ENCODE results near the gene COL21A1. TPM values are rescaled to one million over a fixed set of nuclear protein-coding genes. Genes with fewer than 3 reads are reported as not detected.

COL21A1 gene
- total RNA-seq, 1 experiment from 2014 or later: 49.0 TPM

DNA sequence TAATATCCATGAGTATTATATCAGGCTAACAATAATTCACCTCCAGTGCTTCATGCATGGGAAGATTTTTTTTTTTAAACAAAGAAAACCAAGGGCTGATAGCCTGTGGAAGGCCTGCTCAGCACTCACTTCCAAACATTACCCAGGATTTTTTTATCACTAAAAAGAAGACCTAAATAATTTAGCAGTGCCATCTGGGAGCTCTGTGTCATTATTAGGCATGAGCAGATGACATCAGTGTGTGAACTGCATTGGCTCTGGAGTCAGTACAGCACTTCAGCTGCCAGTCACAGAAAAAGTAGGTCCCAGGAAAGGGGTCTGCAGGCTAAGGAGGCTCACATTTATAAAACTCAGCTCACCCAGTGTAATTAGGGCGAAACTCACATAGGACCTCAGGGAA is 94.8 kb downstream of the COL21A1 start:
- BruUV-seq (replicated peaks): no TSS peak
- POLR2A ChIA-PET (ENCODE audit: low non-redundant PET): no interaction called here

DNA sequence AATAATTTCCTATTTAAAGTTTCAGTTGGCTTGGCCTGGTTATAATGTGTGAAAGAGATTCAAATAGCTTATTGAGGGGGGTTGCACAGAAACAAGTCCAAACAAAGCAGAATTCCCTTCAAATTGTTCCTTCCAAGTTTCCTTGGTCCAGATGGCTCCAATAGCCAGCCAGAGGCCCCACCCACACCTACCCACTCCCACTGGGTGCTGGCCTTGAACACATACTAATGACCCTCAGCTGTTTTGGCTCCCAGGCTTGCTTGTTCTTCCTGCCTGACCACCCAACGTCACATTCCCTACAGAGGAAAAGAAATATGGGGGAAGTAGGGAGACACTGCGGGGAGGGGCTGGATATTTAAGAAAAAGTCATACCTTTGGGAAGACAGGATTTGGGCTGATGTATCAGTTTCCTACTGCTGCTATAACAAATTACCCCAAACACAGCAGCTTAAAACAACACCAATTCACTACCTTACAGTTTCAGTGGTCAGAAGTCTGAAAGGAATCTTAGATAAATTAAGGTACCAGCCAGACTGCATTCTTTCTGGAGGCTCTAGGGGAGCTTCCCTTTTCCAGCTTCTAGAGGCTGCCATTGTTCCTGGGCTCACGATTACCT is 95.7 kb downstream of the COL21A1 start:
- Histone ChIP-seq H3K4me1 (ENCODE audit: insufficient read depth, low read length, poor library complexity, severe bottlenecking) (peaks cover 23% of the 10 kb centered on the region), H3K36me3 (ENCODE audit: insufficient read depth, low read length, poor library complexity, severe bottlenecking) (peaks cover 24% of the 10 kb centered on the region), H3K27ac (ENCODE audit: low read depth, low read length, poor library complexity, severe bottlenecking) (peak overlapping the region; percentile 35), H3K9me3 (ENCODE audit: low read depth, low read length, poor library complexity, severe bottlenecking) (peaks cover 5% of the 10 kb centered on the region), H3K27me3 (replicated peaks; ENCODE audit: insufficient read depth, low read depth, low read length, poor library complexity) (no peaks in the 10 kb centered on the region), H3K4me3 (ENCODE audit: low read depth, low read length, poor library complexity, severe bottlenecking) (no peak overlapping the region)
- intact Hi-C loops (cut with micrococcal nuclease; ENCODE audit: unreplicated experiment): no loop called here
- CTCF ChIA-PET: no interaction called here
- no peak for DNase-seq (ENCODE audit: low spot score)
- POLR2A ChIA-PET (ENCODE audit: low non-redundant PET): no interaction called here
- TF ChIP-seq, protein P1, sequence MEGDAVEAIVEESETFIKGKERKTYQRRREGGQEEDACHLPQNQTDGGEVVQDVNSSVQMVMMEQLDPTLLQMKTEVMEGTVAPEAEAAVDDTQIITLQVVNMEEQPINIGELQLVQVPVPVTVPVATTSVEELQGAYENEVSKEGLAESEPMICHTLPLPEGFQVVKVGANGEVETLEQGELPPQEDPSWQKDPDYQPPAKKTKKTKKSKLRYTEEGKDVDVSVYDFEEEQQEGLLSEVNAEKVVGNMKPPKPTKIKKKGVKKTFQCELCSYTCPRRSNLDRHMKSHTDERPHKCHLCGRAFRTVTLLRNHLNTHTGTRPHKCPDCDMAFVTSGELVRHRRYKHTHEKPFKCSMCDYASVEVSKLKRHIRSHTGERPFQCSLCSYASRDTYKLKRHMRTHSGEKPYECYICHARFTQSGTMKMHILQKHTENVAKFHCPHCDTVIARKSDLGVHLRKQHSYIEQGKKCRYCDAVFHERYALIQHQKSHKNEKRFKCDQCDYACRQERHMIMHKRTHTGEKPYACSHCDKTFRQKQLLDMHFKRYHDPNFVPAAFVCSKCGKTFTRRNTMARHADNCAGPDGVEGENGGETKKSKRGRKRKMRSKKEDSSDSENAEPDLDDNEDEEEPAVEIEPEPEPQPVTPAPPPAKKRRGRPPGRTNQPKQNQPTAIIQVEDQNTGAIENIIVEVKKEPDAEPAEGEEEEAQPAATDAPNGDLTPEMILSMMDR (conservative IDR thresholded peaks at IDR 0.05; ENCODE audit: low read depth, low read length): no peak
- TF ChIP-seq EZH2 (IDR thresholded peaks at IDR 0.05; ENCODE audit: borderline replicate concordance, low read depth, low read length, poor library complexity, severe bottlenecking): no peak
- no TSS peak for BruUV-seq (replicated peaks)

More for the DNA sequence above, 94.8 kb downstream of the COL21A1 start:
- TF ChIP-seq EZH2 (IDR thresholded peaks at IDR 0.05; ENCODE audit: borderline replicate concordance, low read depth, low read length, poor library complexity, severe bottlenecking): no peak
- Histone ChIP-seq H3K9me3 (ENCODE audit: low read depth, low read length, poor library complexity, severe bottlenecking) (peaks cover 5% of the 10 kb centered on the region), H3K4me1 (ENCODE audit: insufficient read depth, low read length, poor library complexity, severe bottlenecking) (peaks cover 19% of the 10 kb centered on the region), H3K36me3 (ENCODE audit: insufficient read depth, low read length, poor library complexity, severe bottlenecking) (peaks cover 24% of the 10 kb centered on the region), H3K27me3 (replicated peaks; ENCODE audit: insufficient read depth, low read depth, low read length, poor library complexity) (no peaks in the 10 kb centered on the region), H3K4me3 (ENCODE audit: low read depth, low read length, poor library complexity, severe bottlenecking) (no peak overlapping the region), H3K27ac (ENCODE audit: low read depth, low read length, poor library complexity, severe bottlenecking) (no peak overlapping the region)
- no peak for DNase-seq (ENCODE audit: low spot score)
- CTCF ChIA-PET: no interaction called here
- intact Hi-C loops (cut with micrococcal nuclease; ENCODE audit: unreplicated experiment): no loop called here

DNA sequence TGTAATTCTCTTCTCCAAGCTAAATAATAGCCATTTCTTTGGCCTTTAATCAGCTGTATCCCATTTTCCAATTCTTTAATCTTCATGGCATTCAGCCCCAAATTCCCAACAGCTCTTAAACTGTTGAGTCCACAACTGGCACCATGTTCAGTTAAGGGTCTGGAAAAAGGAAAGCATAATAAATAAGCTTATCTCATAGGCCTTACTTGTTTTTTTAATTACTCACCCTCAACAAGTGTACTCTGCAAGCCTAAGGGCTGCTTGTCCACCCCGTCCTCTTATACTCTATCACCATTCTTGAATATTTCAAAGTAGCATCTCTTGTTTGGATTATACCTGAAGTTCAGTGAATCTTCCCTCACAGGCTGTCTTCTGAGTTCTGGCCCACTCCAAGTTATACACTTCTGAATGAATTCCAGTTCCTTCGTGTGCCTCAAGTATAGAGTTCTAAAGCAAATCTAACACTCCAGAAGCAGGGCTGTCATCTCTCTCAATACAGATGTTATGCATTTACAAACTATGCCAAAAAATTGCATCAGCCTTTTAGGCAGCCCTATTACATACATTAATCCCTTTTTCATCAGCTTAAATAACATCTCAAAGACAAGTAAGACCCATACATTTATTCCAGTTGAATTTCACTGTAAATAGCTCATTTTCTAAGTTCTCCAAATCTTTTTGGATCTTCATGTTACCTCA is 98.7 kb downstream of the COL21A1 start:
- H3K9me3 ChIP-seq (ENCODE audit: low read depth, low read length, poor library complexity, severe bottlenecking): no peaks in the 10 kb centered on the region
- intact Hi-C loops (cut with micrococcal nuclease; ENCODE audit: unreplicated experiment): no loop called here
- H3K36me3 ChIP-seq (ENCODE audit: insufficient read depth, low read length, poor library complexity, severe bottlenecking): peaks cover 18% of the 10 kb centered on the region
- peak overlapping the region; percentile 76 for H3K27ac ChIP-seq (ENCODE audit: low read depth, low read length, poor library complexity, severe bottlenecking)
- no peaks in the 10 kb centered on the region for H3K27me3 ChIP-seq (replicated peaks; ENCODE audit: insufficient read depth, low read depth, low read length, poor library complexity)
- DNase-seq (ENCODE audit: low spot score): peak; percentile 66
- H3K4me1 ChIP-seq (ENCODE audit: insufficient read depth, low read length, poor library complexity, severe bottlenecking): peaks cover 37% of the 10 kb centered on the region
- TSS peak; percentile 81 for BruUV-seq (replicated peaks)
- ChIA-PET CTCF (no interaction called here), POLR2A (ENCODE audit: low non-redundant PET) (interaction anchor here (0.5 to 0.7 kb wide), 2 partner anchors 68 to 424 kb away, joined by 3 to 5 read pairs; no protein-coding TSS in a partner anchor)
- TF ChIP-seq EZH2 (IDR thresholded peaks at IDR 0.05; ENCODE audit: borderline replicate concordance, low read depth, low read length, poor library complexity, severe bottlenecking): no peak
- TF ChIP-seq, protein P1 (conservative IDR thresholded peaks at IDR 0.05; ENCODE audit: low read depth, low read length): no peak
- no peak overlapping the region for H3K4me3 ChIP-seq (ENCODE audit: low read depth, low read length, poor library complexity, severe bottlenecking)

Measured in A673 (cell line).